B cell (primary cell): ENCODE data around the gene RUNDC1. TPM values are rescaled to one million over a fixed set of nuclear protein-coding genes. Genes with fewer than 3 reads are reported as not detected.

ENCODE experiments used
- ATAC-seq: fragments of 200-7000 bp; cut with Tn5 transposase; one replicate; pipeline ENCODE4 v1.10.0; 2021; ENCODE audit warnings: low read depth, mild to moderate bottlenecking, moderate number of reproducible peaks, moderate library complexity
- CTCF ChIA-PET: fragments of 350-600 bp; sonication (Branson Sonifier 250); formaldehyde crosslinking; loops from one replicate; lab custom pipeline; 2021; ENCODE audit warnings: antibody characterized with exemption, inconsistent platforms; lab: Charles Lee
- POLR2A ChIA-PET: fragments of 350-600 bp; sonication (Branson Sonifier 250); formaldehyde crosslinking; loops from one replicate; lab custom pipeline; 2021; ENCODE audit warnings: antibody characterized with exemption; lab: Charles Lee
- DNase-seq: peaks from one replicate; pipeline ENCODE4 v3.0.0; 2013
- H2AFZ ChIP-seq: 2 replicates; pipeline ENCODE4 v1.6.1; 2012; ENCODE audit warnings: mild to moderate bottlenecking, low read depth, low read length; ENCODE audit not compliant: insufficient read depth, poor library complexity, severe bottlenecking
- H3K27ac ChIP-seq, 2 donors: 1 replicate in 1 of 2; 2 replicates in 1 of 2; pipeline ENCODE4 v1.5.1; 2012 to 2013; ENCODE audit warnings: low read length in 2 of 2, mild to moderate bottlenecking in 2 of 2, moderate library complexity in 1 of 2
- H3K27me3 ChIP-seq, 4 experiments: fragments of 200-600 bp in 1 of 4; sonication (generic) in 1 of 4; replicated peaks in 1 of 4; 1 replicate in 2 of 4; 2 replicates in 2 of 4; pipeline versions ENCODE4 v1.6.1 to v1.7.0; 2013 to 2016; ENCODE audit warnings: low read length in 3 of 4, mild to moderate bottlenecking in 2 of 4, mixed read lengths in 1 of 4, moderate library complexity in 1 of 4; ENCODE audit not compliant: insufficient read depth in 4 of 4, control insufficient read depth in 3 of 4; ENCODE audit errors: control extremely low read depth in 1 of 4
- H3K36me3 ChIP-seq, 2 experiments: replicated peaks in 1 of 2; 1 replicate in 1 of 2; 2 replicates in 1 of 2; pipeline versions ENCODE4 v1.6.1 to v1.7.1; 2013; ENCODE audit warnings: low read length in 1 of 2; ENCODE audit not compliant: insufficient read depth in 2 of 2, control insufficient read depth in 1 of 2; ENCODE audit errors: control extremely low read depth in 1 of 2, extremely low read depth in 1 of 2
- H3K4me1 ChIP-seq, 2 donors: fragments of 200-600 bp in 1 of 2; sonication (generic) in 1 of 2; 1 replicate in 1 of 2; 2 replicates in 1 of 2; pipeline versions ENCODE4 v1.5.1 to v1.6.1; 2013 to 2017; ENCODE audit warnings: low read length in 2 of 2; ENCODE audit not compliant: control insufficient read depth in 2 of 2, insufficient read depth in 2 of 2
- H3K4me2 ChIP-seq: replicated peaks from 2 replicates; pipeline ENCODE3; 2012; ENCODE audit warnings: mild to moderate bottlenecking, low read depth, low read length; ENCODE audit not compliant: poor library complexity, severe bottlenecking
- H3K4me3 ChIP-seq, 5 experiments: fragments of 200-600 bp in 1 of 5; sonication (generic) in 1 of 5; 1 replicate in 3 of 5; 2 replicates in 2 of 5; pipeline versions ENCODE4 v1.5.1 to v1.7.0; 2011 to 2016; ENCODE audit warnings: low read length in 4 of 5, mild to moderate bottlenecking in 4 of 5, low read depth in 2 of 5, control low read depth in 1 of 5, moderate library complexity in 1 of 5; ENCODE audit not compliant: insufficient read depth in 1 of 5; ENCODE audit errors: control extremely low read depth in 1 of 5, extremely low read depth in 1 of 5
- H3K79me2 ChIP-seq: fragments of 200-600 bp; sonication (generic); one replicate; pipeline ENCODE4 v1.6.0; 2016; ENCODE audit warnings: low read length; ENCODE audit not compliant: control insufficient read depth, insufficient read depth
- H3K9ac ChIP-seq: fragments of 200-600 bp; sonication (generic); 2 replicates; pipeline ENCODE4 v1.6.1; 2017; ENCODE audit warnings: mild to moderate bottlenecking, low read length, moderate library complexity
- H3K9me3 ChIP-seq, 3 donors: one replicate each; pipeline versions ENCODE4 v1.6.1 to v1.7.1; 2013; ENCODE audit warnings: low read length in 2 of 3; ENCODE audit not compliant: control insufficient read depth in 2 of 3, insufficient read depth in 1 of 3; ENCODE audit errors: control extremely low read depth in 1 of 3
- H4K20me1 ChIP-seq: 2 replicates; pipeline ENCODE4 v1.6.0; 2012; ENCODE audit warnings: mild to moderate bottlenecking, low read length; ENCODE audit not compliant: insufficient read depth, control insufficient read depth, poor library complexity, severe bottlenecking
- H3K27ac Mint-ChIP-seq: one replicate; pipeline ENCODE4 v1.8.0; 2021; ENCODE audit warnings: mixed read lengths
- H3K27me3 Mint-ChIP-seq: one replicate; pipeline ENCODE4 v1.8.0; 2021; ENCODE audit warnings: mixed read lengths
- H3K4me1 Mint-ChIP-seq: one replicate; pipeline ENCODE4 v1.8.0; 2021; ENCODE audit warnings: mixed read lengths
- H3K4me3 Mint-ChIP-seq: one replicate; pipeline ENCODE4 v1.8.0; 2021; ENCODE audit warnings: mixed read lengths
- H3K9me3 Mint-ChIP-seq: one replicate; pipeline ENCODE4 v1.8.0; 2022; ENCODE audit warnings: mixed read lengths; ENCODE audit not compliant: insufficient read depth
- CTCF ChIP-seq: fragments of 200-600 bp; IDR thresholded peaks from one replicate; pipeline ENCODE4 v1.8.0; 2022; ENCODE audit warnings: antibody characterized with exemption, mild to moderate bottlenecking
- EZH2 ChIP-seq: IDR thresholded peaks from 2 replicates; pipeline ENCODE4 v1.6.1; 2012; ENCODE audit warnings: borderline replicate concordance, low read depth, mild to moderate bottlenecking, moderate library complexity, low read length; ENCODE audit not compliant: insufficient read depth, poor library complexity, severe bottlenecking
- whole genome bisulfite sequencing: methylation state at CpG from one replicate; pipeline ENCODE4 v1.1.5; 2013; ENCODE audit warnings: missing lambda C conversion rate; ENCODE audit not compliant: insufficient coverage; 5-methylcytosine and 5-hydroxymethylcytosine counted together
- intact Hi-C: fragments of 100-400 bp; cut with micrococcal nuclease; formaldehyde crosslinking; loops from one replicate; pipeline ENCODE4 v1.10.0; 2022
- polyA plus RNA-seq: library from polyadenylated mRNA; depleted of rRNA; stranded (reverse); fragments of >200 nt; gene quantifications from 2 replicates; pipeline ENCODE4 v1.2.3, GENCODE V29; 2012
- total RNA-seq, 2 donors: library from RNA; stranded (reverse); fragments of 120-200 nt in 1 of 2; gene quantifications; 1 replicate in 1 of 2; 2 replicates in 1 of 2; pipeline versions ENCODE4 v1.2.3 to v1.2.4, GENCODE V29; 2013 to 2022

The RUNDC1 gene
- total and polyA plus RNA-seq, 2 donors (not counting 1 experiment from before 2014, with no cell fraction given), result 14.6 to 43.7 TPM

GRCh38 chr17:43020030-43020621 lies 39.8 kb downstream of the RUNDC1 start:
- Histone ChIP-seq H3K27ac (no peak overlapping the region), H3K27me3 (no peaks in the 10 kb centered on the region), H3K4me1 (peaks cover 9 to 27% of the 10 kb centered on the region in 2 donors), H3K9me3 (no peaks in the 10 kb centered on the region), H3K4me3 (no peak overlapping the region), H3K36me3 (no peaks in the 10 kb centered on the region), H3K9ac (no peak overlapping the region), H2AFZ (no peak overlapping the region), H3K4me2 (no peak overlapping the region), H4K20me1 (no peaks in the 10 kb centered on the region), H3K79me2 (no peaks in the 10 kb centered on the region)
- ChIA-PET CTCF (interaction anchor here (1.1 to 1.5 kb wide), 2 partner anchors 14 to 23 kb away, joined by 3 to 5 read pairs; partner anchors contain the start of gene IFI35), POLR2A (no interaction called here)
- H3K4me3 Mint-ChIP-seq, result peak overlapping the region; percentile 44
- no peak for ATAC-seq
- TF ChIP-seq EZH2, result no peak
- no peak for TF ChIP-seq CTCF
- H3K27ac Mint-ChIP-seq, result peak overlapping the region; percentile 34
- H3K9me3 Mint-ChIP-seq, result no peaks in the 10 kb centered on the region
- no peaks in the 10 kb centered on the region for H3K27me3 Mint-ChIP-seq
- no peak for DNase-seq
- peaks cover 32% of the 10 kb centered on the region for H3K4me1 Mint-ChIP-seq
- WGBS, result 85% methylated on average over 2 of the region's 6 CpGs
- intact Hi-C loops, result no loop called here
